PFSK-1 (cell line): ENCODE results near the gene BMERB1.

Experiments used
- FOXP2 ChIP-seq: optimal IDR thresholded peaks from 2 replicates; pipeline ENCODE3; 2011; ENCODE audit warnings: borderline replicate concordance, control low read depth, inconsistent platforms; ENCODE audit not compliant: insufficient read depth; ENCODE audit errors: extremely low read length, extremely low read depth
- POLR2AphosphoS5 ChIP-seq: IDR thresholded peaks from 2 replicates; pipeline ENCODE4 v1.6.1; 2012; ENCODE audit warnings: low read depth, mild to moderate bottlenecking, control low read depth, low read length, moderate library complexity
- REST ChIP-seq, 2 experiments: IDR thresholded peaks; 2 replicates each; pipeline versions ENCODE4 v1.6.1 to v1.8.0; 2011 to 2012; ENCODE audit warnings: low read depth in 2 of 2, low read length in 2 of 2, control low read depth in 1 of 2, inconsistent platforms in 1 of 2, mild to moderate bottlenecking in 1 of 2, moderate library complexity in 1 of 2; ENCODE audit not compliant: insufficient read depth in 1 of 2
- SIN3A ChIP-seq: IDR thresholded peaks from 2 replicates; pipeline ENCODE4 v1.6.1; 2012; ENCODE audit warnings: mild to moderate bottlenecking, low read length, moderate library complexity, borderline replicate concordance; ENCODE audit not compliant: insufficient read depth
- TAF1 ChIP-seq: IDR thresholded peaks from 2 replicates; pipeline ENCODE4 v1.6.1; 2012; ENCODE audit warnings: low read length, control low read depth, borderline replicate concordance; ENCODE audit not compliant: insufficient read depth

Gene BMERB1

GRCh38 chr16:15521390-15521757, 87.0 kb downstream of the BMERB1 start:
- TF ChIP-seq TAF1 (no peak), POLR2AphosphoS5 (no peak), SIN3A (no peak), FOXP2 (no peak), REST (IDR thresholded peaks at IDR 0.05; ENCODE audit: insufficient read depth in 1 of 2, low read depth in 2 of 2, low read length in 2 of 2) (no peak)

DNA sequence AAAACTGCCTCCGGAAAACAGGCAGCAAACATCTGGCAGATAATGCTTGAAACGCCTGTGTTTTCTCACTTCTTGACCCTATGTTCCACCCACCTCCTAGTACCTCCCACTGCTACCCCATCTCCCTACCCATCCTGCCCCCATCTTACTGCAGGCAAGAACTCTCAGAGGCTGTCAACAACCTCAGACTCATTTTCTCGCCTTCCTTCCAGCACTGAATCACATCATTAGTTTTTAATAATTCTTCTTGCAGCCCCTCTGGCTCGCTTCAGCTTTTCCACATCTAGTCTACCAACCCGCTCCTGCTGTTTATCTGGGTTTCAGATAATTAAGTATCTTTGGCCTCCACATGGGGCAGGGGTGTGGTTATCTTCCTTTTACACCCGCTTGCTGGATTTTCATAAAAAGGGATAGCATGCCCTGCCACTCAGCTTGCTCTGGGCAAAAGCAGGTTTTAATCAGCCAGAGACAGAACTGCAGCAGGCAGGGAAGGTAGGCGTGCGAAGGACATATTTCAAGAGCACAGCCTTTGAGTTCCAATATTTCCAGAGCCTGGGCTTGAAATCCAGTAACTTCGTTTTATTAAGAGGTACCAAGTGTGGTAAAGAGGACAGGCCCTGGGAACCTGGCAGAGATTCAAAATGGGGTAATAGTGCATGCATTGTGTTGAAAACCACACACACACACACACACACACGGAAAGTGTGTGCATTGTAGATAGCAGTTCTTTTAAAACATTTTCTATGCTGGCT, 87.5 kb downstream of the BMERB1 start:
- TF ChIP-seq FOXP2 = no peak

DNA sequence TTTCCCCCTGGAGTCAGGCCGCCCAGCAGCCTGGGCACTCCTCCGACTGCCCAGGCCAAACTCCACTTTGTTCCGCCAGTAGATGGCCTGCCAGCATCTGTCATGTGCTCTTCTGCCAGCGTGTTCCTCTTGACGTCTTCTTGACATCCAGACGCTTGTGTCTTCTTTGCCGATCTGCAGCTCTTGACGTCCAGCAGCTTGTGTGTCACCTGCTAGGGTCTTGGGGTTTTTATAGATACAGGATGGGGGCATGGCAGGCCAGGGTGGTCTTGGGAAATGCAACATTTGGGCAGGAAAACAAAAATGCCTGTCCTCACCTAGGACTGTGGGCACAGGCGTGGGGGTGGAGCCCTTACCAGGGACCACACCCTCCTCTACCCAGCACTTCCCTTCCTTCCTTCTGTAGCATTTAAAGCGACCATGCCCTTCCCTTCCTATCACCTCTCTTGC, 88.7 kb downstream of the BMERB1 start:
- TF ChIP-seq SIN3A = no peak
- no peak for TF ChIP-seq REST (IDR thresholded peaks at IDR 0.05; ENCODE audit: insufficient read depth in 1 of 2, low read depth in 2 of 2, low read length in 2 of 2)
- no peak for TF ChIP-seq FOXP2
- TF ChIP-seq POLR2AphosphoS5 = no peak
- no peak for TF ChIP-seq TAF1

DNA sequence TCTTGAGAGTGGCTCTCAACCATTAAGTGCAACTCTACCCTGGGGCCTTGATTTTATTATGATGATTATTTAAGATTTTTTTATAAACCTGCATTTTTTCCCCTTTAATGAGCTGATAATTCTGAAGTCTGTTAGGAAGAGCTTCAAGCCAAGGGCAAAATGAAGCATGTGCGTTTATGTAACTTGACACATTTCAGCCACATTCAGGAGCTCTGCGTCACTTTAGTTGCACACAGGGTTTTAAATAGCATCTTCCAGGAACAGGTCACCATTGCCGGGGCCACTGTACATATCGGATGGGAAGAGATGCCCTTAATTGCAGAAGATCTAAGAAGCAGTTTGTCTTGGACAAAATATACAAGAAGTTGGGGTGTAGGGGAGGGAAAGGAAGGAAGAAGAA, 89.6 kb downstream of the BMERB1 start:
- TF ChIP-seq REST (IDR thresholded peaks at IDR 0.05; ENCODE audit: insufficient read depth in 1 of 2, low read depth in 2 of 2, low read length in 2 of 2) = no peak
- no peak for TF ChIP-seq TAF1
- no peak for TF ChIP-seq POLR2AphosphoS5
- no peak for TF ChIP-seq FOXP2
- no peak for TF ChIP-seq SIN3A

- TF ChIP-seq POLR2AphosphoS5 = no peak
- TF ChIP-seq SIN3A = no peak
- TF ChIP-seq FOXP2 = no peak
- TF ChIP-seq TAF1 = no peak
- no peak for TF ChIP-seq REST (IDR thresholded peaks at IDR 0.05; ENCODE audit: insufficient read depth in 1 of 2, low read depth in 2 of 2, low read length in 2 of 2)
These were observed 90.6 kb downstream of the BMERB1 start for GRCh38 chr16:15524966-15525365.
